C4-2B (cell line): ENCODE data around the gene SLC35A2.

Source experiments
- CTCF ChIP-seq: fragments of 450-650 bp; conservative IDR thresholded peaks from 2 replicates; pipeline ENCODE4 v1.5.1; 2017; ENCODE audit warnings: mild to moderate bottlenecking
- ZFX ChIP-seq: fragments of 450-650 bp; IDR thresholded peaks from 2 replicates; pipeline ENCODE4 v1.6.1; 2017

GRCh38 chrX:48927123-48927522 is 15.7 kb upstream of the SLC35A2 start:
- no peak for TF ChIP-seq CTCF
- TF ChIP-seq ZFX = no peak
